T-cell (primary cell): ENCODE data around the gene AP1G2. TPM values are rescaled to one million over a fixed set of nuclear protein-coding genes. Genes with fewer than 3 reads are reported as not detected.

Experiments used
- ATAC-seq, 4 experiments: fragments of 200-7000 bp in 3 of 4; fragments of 150-1000 bp in 1 of 4; cut with Tn5 transposase; replicated peaks in 1 of 4; 1 replicate in 3 of 4; 2 replicates in 1 of 4; pipeline ENCODE4 v1.10.0; 2021; ENCODE audit warnings: moderate library complexity in 3 of 4, mild to moderate bottlenecking in 2 of 4, moderate number of reproducible peaks in 1 of 4
- CTCF ChIA-PET, 2 donors: fragments of 300-600 bp; sonication (Branson Sonifier 250); formaldehyde crosslinking; loops; one replicate each; lab custom pipeline; 2022; ENCODE audit warnings: antibody characterized with exemption in 2 of 2; lab: Charles Lee
- POLR2A ChIA-PET, 2 donors: fragments of 300-600 bp; sonication (Branson Sonifier 250); formaldehyde crosslinking; loops; one replicate each; lab custom pipeline; 2022; ENCODE audit warnings: antibody characterized with exemption in 2 of 2; lab: Charles Lee
- DNase-seq, 35 experiments: peaks; one replicate each; pipeline versions ENCODE4 v3.0.0 to v3.0.0-alpha.2; 2013 to 2023
- H3K27ac ChIP-seq: one replicate; pipeline ENCODE4 v1.5.1; 2013; ENCODE audit warnings: low read length
- H3K27me3 ChIP-seq, 2 experiments: replicated peaks in 1 of 2; 1 replicate in 1 of 2; 2 replicates in 1 of 2; pipeline versions ENCODE4 v1.6.1 to v1.7.0; 2013; ENCODE audit warnings: low read length in 1 of 2, mixed read lengths in 1 of 2; ENCODE audit not compliant: control insufficient read depth in 2 of 2, insufficient read depth in 2 of 2; ENCODE audit errors: extremely low read depth in 1 of 2
- H3K36me3 ChIP-seq, 2 donors: 1 replicate in 1 of 2; 2 replicates in 1 of 2; pipeline versions ENCODE4 v1.6.1 to v1.7.0; 2013; ENCODE audit warnings: low read length in 1 of 2; ENCODE audit not compliant: control insufficient read depth in 2 of 2, insufficient read depth in 1 of 2; ENCODE audit errors: extremely low read depth in 1 of 2
- H3K4me1 ChIP-seq, 2 experiments: 1 replicate in 1 of 2; 2 replicates in 1 of 2; pipeline versions ENCODE4 v1.6.1 to v1.7.0; 2013; ENCODE audit warnings: low read length in 2 of 2, mixed read lengths in 1 of 2; ENCODE audit not compliant: insufficient read depth in 2 of 2, control insufficient read depth in 1 of 2; ENCODE audit errors: extremely low read depth in 1 of 2
- H3K4me3 ChIP-seq, 2 donors: 1 replicate in 1 of 2; 2 replicates in 1 of 2; pipeline versions ENCODE4 v1.5.1 to v1.7.0; 2013; ENCODE audit warnings: mild to moderate bottlenecking in 2 of 2, low read length in 1 of 2, moderate library complexity in 1 of 2; ENCODE audit not compliant: control insufficient read depth in 1 of 2; ENCODE audit errors: extremely low read depth in 1 of 2
- H3K9me3 ChIP-seq: 2 replicates; pipeline ENCODE4 v1.7.0; 2013
- H3K27ac Mint-ChIP-seq, 2 donors: one replicate each; pipeline ENCODE4 v1.8.0; 2020 to 2021; ENCODE audit warnings: mild to moderate bottlenecking in 2 of 2, mixed read lengths in 2 of 2
- H3K27me3 Mint-ChIP-seq, 2 donors: one replicate each; pipeline ENCODE4 v1.8.0; 2021 to 2022; ENCODE audit warnings: mixed read lengths in 2 of 2
- H3K36me3 Mint-ChIP-seq: one replicate; pipeline ENCODE4 v1.8.0; 2021; ENCODE audit warnings: mixed read lengths
- H3K4me1 Mint-ChIP-seq, 3 donors: one replicate each; pipeline ENCODE4 v1.8.0; 2020 to 2022; ENCODE audit warnings: mixed read lengths in 3 of 3, mild to moderate bottlenecking in 1 of 3
- H3K4me3 Mint-ChIP-seq, 3 donors: one replicate each; pipeline ENCODE4 v1.8.0; 2020 to 2022; ENCODE audit warnings: mild to moderate bottlenecking in 3 of 3, mixed read lengths in 3 of 3, moderate library complexity in 3 of 3
- H3K9me3 Mint-ChIP-seq, 3 donors: one replicate each; pipeline ENCODE4 v1.8.0; 2020 to 2022; ENCODE audit warnings: mixed read lengths in 3 of 3
- WGBS: methylation state at CpG from one replicate; pipeline ENCODE4 v1.1.5; 2013; ENCODE audit warnings: missing lambda C conversion rate; ENCODE audit not compliant: insufficient coverage; 5-methylcytosine and 5-hydroxymethylcytosine counted together
- total RNA-seq, 35 experiments: library from RNA in 6 of 35; stranded (reverse) in 6 of 35; fragments of 120-200 nt in 1 of 35; gene quantifications; one replicate each; pipeline versions ENCODE4 v1.2.1 to v1.2.4 and lab custom pipeline; 2013 to 2026

AP1G2 gene
- total RNA-seq, 5 donors from 2014 or later (not counting 1 experiment from before 2014, with no cell fraction given): 321 to 526 (median 484) TPM

- CTCF ChIA-PET: interaction anchor here (0.6 to 9.2 kb wide), 7 partner anchors 11 to 950 kb away, joined by 3 to 107 read pairs (median 3); no protein-coding TSS in a partner anchor
- no peaks in the 10 kb centered on the region for H3K9me3 Mint-ChIP-seq
- peaks cover 43% of the 10 kb centered on the region for H3K36me3 Mint-ChIP-seq
- no peak overlapping the region for H3K4me3 Mint-ChIP-seq
- peaks cover 9 to 42% of the 10 kb centered on the region in 2 experiments for H3K4me1 ChIP-seq
- H3K4me3 ChIP-seq: no peak overlapping the region
- H3K27me3 Mint-ChIP-seq: no peaks in the 10 kb centered on the region
- H3K9me3 ChIP-seq: no peaks in the 10 kb centered on the region
- peaks cover 33 to 49% (median 36%) of the 10 kb centered on the region in 3 donors for H3K4me1 Mint-ChIP-seq
- H3K27me3 ChIP-seq: no peaks in the 10 kb centered on the region
- POLR2A ChIA-PET: no interaction called here
- whole genome bisulfite sequencing: 94% methylated on average over 11 of the region's 14 CpGs
- H3K27ac ChIP-seq: no peak overlapping the region
- ATAC-seq (no peak), DNase-seq (no peak)
- H3K36me3 ChIP-seq: peaks cover 19 to 76% of the 10 kb centered on the region in 2 donors
- peak overlapping the region in 1 of 2 donors; percentile 51 for H3K27ac Mint-ChIP-seq
These were observed 4.0 kb downstream of the AP1G2 start for GRCh38 chr14:23563473-23564180.

DNA sequence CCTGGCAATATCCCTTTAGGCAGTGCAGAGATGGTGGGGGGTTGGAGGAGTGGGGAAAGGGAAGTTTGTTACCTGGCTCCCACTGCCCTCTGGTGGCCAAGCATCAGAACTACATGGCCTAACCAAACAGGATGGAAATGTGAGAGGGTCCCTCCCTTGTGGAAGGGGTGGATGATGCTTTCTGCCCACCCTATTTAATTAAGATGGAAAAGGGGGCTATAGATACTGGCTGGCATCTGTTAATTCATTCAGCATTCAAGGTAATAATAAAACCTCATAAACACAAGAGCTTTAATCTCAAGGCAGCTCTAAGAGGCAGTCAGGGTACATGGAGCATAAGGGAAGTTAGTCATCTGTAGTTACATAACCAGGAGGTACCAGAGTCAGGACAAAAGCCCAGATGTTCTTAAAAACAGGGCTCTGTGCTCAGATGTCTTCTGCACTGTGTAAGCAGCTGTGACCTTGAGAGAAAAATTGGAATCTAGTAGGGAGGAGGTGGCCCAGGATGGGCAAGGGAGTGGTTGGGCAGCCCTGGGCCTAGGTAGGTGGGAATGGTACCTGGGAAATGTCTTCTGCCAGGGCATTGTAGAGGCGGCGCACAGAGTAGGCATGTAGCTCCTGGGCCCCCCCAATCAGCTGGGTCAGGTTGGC, 4.6 kb downstream of the AP1G2 start:
- DNase-seq (peak in 31 of 35 experiments; percentile 22 to 76 (median 47)), ATAC-seq (no peak)
- peak overlapping the region in 1 of 2 donors; percentile 52 for H3K27ac Mint-ChIP-seq
- peaks cover 7 to 39% of the 10 kb centered on the region in 2 experiments for H3K4me1 ChIP-seq
- ChIA-PET CTCF (interaction anchor here (0.6 to 9.2 kb wide), 6 partner anchors 11 to 950 kb away, joined by 3 to 107 read pairs (median 3); no protein-coding TSS in a partner anchor), POLR2A (interaction anchor here in 1 of 2 donors (0.7 kb wide), 1 partner anchor 300 kb away, joined by 3 read pairs; no protein-coding TSS in a partner anchor)
- no peaks in the 10 kb centered on the region for H3K27me3 Mint-ChIP-seq
- H3K36me3 ChIP-seq: peaks cover 21 to 82% of the 10 kb centered on the region in 2 donors
- no peaks in the 10 kb centered on the region for H3K27me3 ChIP-seq
- no peak overlapping the region for H3K4me3 Mint-ChIP-seq
- peaks cover 43% of the 10 kb centered on the region for H3K36me3 Mint-ChIP-seq
- H3K9me3 ChIP-seq: no peaks in the 10 kb centered on the region
- H3K9me3 Mint-ChIP-seq: no peaks in the 10 kb centered on the region
- no peak overlapping the region for H3K4me3 ChIP-seq
- peaks cover 29 to 48% (median 32%) of the 10 kb centered on the region in 3 donors for H3K4me1 Mint-ChIP-seq
- no peak overlapping the region for H3K27ac ChIP-seq
- WGBS: 100% methylated on average over 2 of the region's 2 CpGs

- Mint-ChIP-seq H3K4me3 (no peak overlapping the region), H3K27me3 (no peaks in the 10 kb centered on the region), H3K4me1 (peaks cover 30 to 47% (median 32%) of the 10 kb centered on the region in 3 donors), H3K9me3 (no peaks in the 10 kb centered on the region), H3K27ac (peak overlapping the region in 1 of 2 donors; percentile 6), H3K36me3 (peaks cover 43% of the 10 kb centered on the region)
- peaks cover 21 to 82% of the 10 kb centered on the region in 2 donors for H3K36me3 ChIP-seq
- 90% methylated on average over 10 of the region's 15 CpGs for WGBS
- peaks cover 4 to 39% of the 10 kb centered on the region in 2 experiments for H3K4me1 ChIP-seq
- no peak overlapping the region for H3K27ac ChIP-seq
- H3K4me3 ChIP-seq: no peak overlapping the region
- ATAC-seq (no peak), DNase-seq (no peak)
- H3K27me3 ChIP-seq: no peaks in the 10 kb centered on the region
- no peaks in the 10 kb centered on the region for H3K9me3 ChIP-seq
- POLR2A ChIA-PET: interaction anchor here in 1 of 2 donors (0.7 kb wide), 1 partner anchor 300 kb away, joined by 3 read pairs; no protein-coding TSS in a partner anchor
- CTCF ChIA-PET: interaction anchor here (0.6 to 9.2 kb wide), 7 partner anchors 13 to 391 kb away, joined by 3 to 107 read pairs (median 4); no protein-coding TSS in a partner anchor
These were observed 5.4 kb downstream of the AP1G2 start for GRCh38 chr14:23561873-23562821.

DNA sequence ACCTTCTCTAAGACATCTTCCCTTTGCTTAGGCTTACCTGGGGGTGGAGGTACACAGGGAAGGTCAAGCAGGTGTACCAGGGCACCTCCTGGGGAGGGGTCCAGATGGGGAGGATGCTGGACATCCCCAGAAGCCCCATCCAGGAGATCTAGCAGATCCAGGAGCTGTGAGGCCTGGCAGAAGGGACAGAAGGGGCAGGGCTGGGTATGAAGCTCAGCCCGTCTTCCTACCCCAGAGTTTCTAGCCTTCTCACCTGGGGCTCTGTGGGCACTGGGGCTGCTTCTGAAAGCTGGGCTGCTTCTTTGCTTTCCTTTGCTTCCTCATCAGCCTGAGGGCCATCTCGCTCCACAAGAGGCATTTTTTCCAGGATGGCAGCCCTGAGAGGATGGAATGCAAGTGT, 6.3 kb downstream of the AP1G2 start:
- peaks cover 38% of the 10 kb centered on the region for H3K36me3 Mint-ChIP-seq
- 100% methylated on average over 1 of the region's 2 CpGs for WGBS
- Histone ChIP-seq H3K4me1 (peaks cover 6 to 39% of the 10 kb centered on the region in 2 experiments), H3K36me3 (peaks cover 21 to 82% of the 10 kb centered on the region in 2 donors), H3K9me3 (no peaks in the 10 kb centered on the region), H3K27ac (no peak overlapping the region), H3K27me3 (no peaks in the 10 kb centered on the region), H3K4me3 (no peak overlapping the region)
- CTCF ChIA-PET: interaction anchor here (0.6 to 9.2 kb wide), 9 partner anchors 9 to 1576 kb away, joined by 3 to 107 read pairs (median 5); partner anchors contain the start of gene ZFHX2 (in 1 of the 2)
- POLR2A ChIA-PET: no interaction called here
- H3K27ac Mint-ChIP-seq: no peak overlapping the region
- H3K9me3 Mint-ChIP-seq: no peaks in the 10 kb centered on the region
- peaks cover 32 to 48% (median 35%) of the 10 kb centered on the region in 3 donors for H3K4me1 Mint-ChIP-seq
- DNase-seq (no peak), ATAC-seq (no peak)
- no peak overlapping the region for H3K4me3 Mint-ChIP-seq
- no peaks in the 10 kb centered on the region for H3K27me3 Mint-ChIP-seq

- H3K27me3 Mint-ChIP-seq: no peaks in the 10 kb centered on the region
- ATAC-seq (no peak), DNase-seq (no peak)
- ChIA-PET POLR2A (interaction anchor here in 1 of 2 donors (0.8 kb wide), 1 partner anchor 20 kb away, joined by 3 read pairs; no protein-coding TSS in a partner anchor), CTCF (interaction anchor here (0.6 to 9.2 kb wide), 11 partner anchors 8 to 522 kb away, joined by 3 to 107 read pairs (median 4); partner anchors contain the start of gene ZFHX2 (in 1 of the 2))
- Histone ChIP-seq H3K9me3 (no peaks in the 10 kb centered on the region), H3K36me3 (peaks cover 21 to 70% of the 10 kb centered on the region in 2 donors), H3K27me3 (no peaks in the 10 kb centered on the region), H3K27ac (no peak overlapping the region), H3K4me3 (no peak overlapping the region), H3K4me1 (peaks cover 6 to 44% of the 10 kb centered on the region in 2 experiments)
- H3K4me3 Mint-ChIP-seq: no peak overlapping the region
- peaks cover 34% of the 10 kb centered on the region for H3K36me3 Mint-ChIP-seq
- peaks cover 37 to 48% (median 43%) of the 10 kb centered on the region in 3 donors for H3K4me1 Mint-ChIP-seq
- no peak overlapping the region for H3K27ac Mint-ChIP-seq
- no CpG with 5 or more reads among the region's 3 CpGs for WGBS
- H3K9me3 Mint-ChIP-seq: no peaks in the 10 kb centered on the region
These were observed 7.6 kb downstream of the AP1G2 start for GRCh38 chr14:23559926-23560520.
